Natural killer cell (primary cell): ENCODE data around the gene SORCS2. TPM values are rescaled to one million over a fixed set of nuclear protein-coding genes. Genes with fewer than 3 reads are reported as not detected.

Experiments used
- ATAC-seq, 3 donors: fragments of 150-1000 bp in 2 of 3; fragments of 200-7000 bp in 1 of 3; cut with Tn5 transposase; 1 replicate in 1 of 3; 2 replicates in 2 of 3; pipeline ENCODE4 v1.10.0; 2021; ENCODE audit warnings: mild to moderate bottlenecking in 2 of 3, moderate library complexity in 2 of 3
- DNase-seq, 2 donors: peaks; one replicate each; pipeline versions ENCODE4 v3.0.0 to v3.0.0-alpha.2; 2013 to 2021; ENCODE audit warnings: mixed read lengths in 1 of 2
- H3K27ac ChIP-seq: one replicate; pipeline ENCODE4 v1.5.1; 2013; ENCODE audit warnings: mild to moderate bottlenecking, low read length
- H3K27me3 ChIP-seq: one replicate; pipeline ENCODE4 v1.6.1; 2013; ENCODE audit warnings: low read length; ENCODE audit not compliant: control insufficient read depth, insufficient read depth
- H3K36me3 ChIP-seq: one replicate; pipeline ENCODE4 v1.6.1; 2013; ENCODE audit warnings: low read length; ENCODE audit not compliant: control insufficient read depth, insufficient read depth
- H3K4me1 ChIP-seq: one replicate; pipeline ENCODE4 v1.6.1; 2013; ENCODE audit warnings: low read length; ENCODE audit not compliant: control insufficient read depth, insufficient read depth
- H3K4me3 ChIP-seq: one replicate; pipeline ENCODE4 v1.5.1; 2013; ENCODE audit warnings: low read length
- H3K9me3 ChIP-seq: one replicate; pipeline ENCODE4 v1.6.1; 2013; ENCODE audit warnings: low read length; ENCODE audit not compliant: control insufficient read depth, insufficient read depth
- H3K27ac Mint-ChIP-seq, 2 donors: one replicate each; pipeline ENCODE4 v1.8.0; 2022; ENCODE audit warnings: mild to moderate bottlenecking in 2 of 2, mixed read lengths in 2 of 2, moderate library complexity in 1 of 2
- H3K27me3 Mint-ChIP-seq, 2 donors: one replicate each; pipeline ENCODE4 v1.8.0; 2022; ENCODE audit warnings: low read depth in 2 of 2, mixed read lengths in 2 of 2
- H3K36me3 Mint-ChIP-seq: one replicate; pipeline ENCODE4 v1.8.0; 2022; ENCODE audit warnings: mixed read lengths
- H3K4me1 Mint-ChIP-seq, 2 donors: one replicate each; pipeline ENCODE4 v1.8.0; 2022; ENCODE audit warnings: mixed read lengths in 2 of 2
- H3K4me3 Mint-ChIP-seq: one replicate; pipeline ENCODE4 v1.8.0; 2022; ENCODE audit warnings: mild to moderate bottlenecking, moderate library complexity, mixed read lengths
- H3K9me3 Mint-ChIP-seq, 2 donors: one replicate each; pipeline ENCODE4 v1.8.0; 2022; ENCODE audit warnings: mixed read lengths in 2 of 2
- CTCF ChIP-seq: fragments of 200-600 bp; IDR thresholded peaks from one replicate; pipeline ENCODE4 v1.8.0; 2022; ENCODE audit warnings: antibody characterized with exemption
- WGBS: methylation state at CpG from one replicate; pipeline ENCODE4 v1.1.7; 2013; ENCODE audit warnings: missing lambda C conversion rate; ENCODE audit not compliant: insufficient coverage; 5-methylcytosine and 5-hydroxymethylcytosine counted together
- intact Hi-C: fragments of 100-400 bp; cut with micrococcal nuclease; formaldehyde crosslinking; loops from one replicate; pipeline ENCODE4 v1.14.2; 2022
- total RNA-seq, 4 donors: library from RNA; stranded (reverse); fragments of 120-200 nt in 1 of 4; gene quantifications; one replicate each; pipeline versions ENCODE4 v1.2.3 to v1.2.4, GENCODE V29; 2013 to 2022

The SORCS2 gene
- total RNA-seq, 3 donors from 2014 or later (not counting 1 experiment from before 2014, with no cell fraction given), result 1.2 to 2.5 (median 1.4) TPM

- H3K36me3 Mint-ChIP-seq, result no peaks in the 10 kb centered on the region
- intact Hi-C loops, result no loop called here
These were observed 182.2 kb downstream of the SORCS2 start for GRCh38 chr4:7374571-7374970.

GRCh38 chr4:7375427-7375826, 183.1 kb downstream of the SORCS2 start:
- Mint-ChIP-seq H3K4me1 (peaks cover 15% of the 10 kb centered on the region in 2 donors), H3K4me3 (no peak overlapping the region), H3K27ac (no peak overlapping the region), H3K36me3 (no peaks in the 10 kb centered on the region), H3K27me3 (peaks cover 6 to 15% of the 10 kb centered on the region in 2 donors), H3K9me3 (no peaks in the 10 kb centered on the region)
- WGBS, result 81% methylated on average over 8 of the region's 9 CpGs
- peaks cover 4% of the 10 kb centered on the region for H3K27me3 ChIP-seq
- TF ChIP-seq CTCF, result no peak
- intact Hi-C loops, result no loop called here
- ATAC-seq, result no peak
- no peaks in the 10 kb centered on the region for H3K36me3 ChIP-seq
- no peak overlapping the region for H3K27ac ChIP-seq
- H3K9me3 ChIP-seq, result no peaks in the 10 kb centered on the region
- no peak overlapping the region for H3K4me3 ChIP-seq
- DNase-seq, result no peak
- peaks cover 6% of the 10 kb centered on the region for H3K4me1 ChIP-seq

More at GRCh38 chr4:7374571-7374970, 182.2 kb downstream of the SORCS2 start:
- ATAC-seq, result no peak
- Mint-ChIP-seq H3K4me1 (peaks cover 15% of the 10 kb centered on the region in 2 donors), H3K27me3 (peaks cover 15 to 21% of the 10 kb centered on the region in 2 donors), H3K4me3 (no peak overlapping the region), H3K9me3 (no peaks in the 10 kb centered on the region), H3K27ac (no peak overlapping the region)
- H3K4me3 ChIP-seq, result no peak overlapping the region
- no peak for DNase-seq
- H3K36me3 ChIP-seq, result no peaks in the 10 kb centered on the region
- peaks cover 6% of the 10 kb centered on the region for H3K4me1 ChIP-seq
- H3K27ac ChIP-seq, result no peak overlapping the region
- no peak for TF ChIP-seq CTCF
- 85% methylated on average over 10 of the region's 10 CpGs for WGBS
- no peaks in the 10 kb centered on the region for H3K9me3 ChIP-seq
- no peaks in the 10 kb centered on the region for H3K27me3 ChIP-seq

- Mint-ChIP-seq H3K27ac (no peak overlapping the region), H3K9me3 (no peaks in the 10 kb centered on the region), H3K4me3 (no peak overlapping the region), H3K27me3 (peaks cover 0 to 11% of the 10 kb centered on the region in 2 donors), H3K4me1 (peaks cover 15% of the 10 kb centered on the region in 2 donors), H3K36me3 (no peaks in the 10 kb centered on the region)
- Histone ChIP-seq H3K27me3 (peaks cover 4% of the 10 kb centered on the region), H3K27ac (no peak overlapping the region), H3K9me3 (no peaks in the 10 kb centered on the region), H3K36me3 (no peaks in the 10 kb centered on the region), H3K4me1 (peaks cover 6% of the 10 kb centered on the region), H3K4me3 (no peak overlapping the region)
- peak in 1 of 3 donors; percentile 57 for ATAC-seq
- 21% methylated on average over 15 of the region's 15 CpGs for WGBS
- no peak for TF ChIP-seq CTCF
- intact Hi-C loops, result no loop called here
- DNase-seq, result no peak
These were observed 185.0 kb downstream of the SORCS2 start for GRCh38 chr4:7377223-7377865.

- H3K9me3 Mint-ChIP-seq, result no peaks in the 10 kb centered on the region
- Histone ChIP-seq H3K4me3 (no peak overlapping the region), H3K9me3 (no peaks in the 10 kb centered on the region), H3K36me3 (no peaks in the 10 kb centered on the region), H3K27me3 (peaks cover 4% of the 10 kb centered on the region), H3K27ac (no peak overlapping the region), H3K4me1 (peaks cover 6% of the 10 kb centered on the region)
- intact Hi-C loops, result no loop called here
- DNase-seq, result no peak
- peaks cover 15% of the 10 kb centered on the region in 2 donors for H3K4me1 Mint-ChIP-seq
- no peak overlapping the region for H3K27ac Mint-ChIP-seq
- no peaks in the 10 kb centered on the region for H3K36me3 Mint-ChIP-seq
- TF ChIP-seq CTCF, result no peak
- H3K27me3 Mint-ChIP-seq, result peaks cover 0 to 7% of the 10 kb centered on the region in 2 donors
- no peak for ATAC-seq
- no peak overlapping the region for H3K4me3 Mint-ChIP-seq
- 87% methylated on average over 9 of the region's 9 CpGs for WGBS
These were observed 186.8 kb downstream of the SORCS2 start for GRCh38 chr4:7379186-7379585.
